ENCODE data around the gene ELK3. TPM values are rescaled to one million over a fixed set of nuclear protein-coding genes. Genes with fewer than 3 reads are reported as not detected.

ELK3 gene
- total and polyA plus RNA-seq, 4 donors = 9.1 to 68.5 (median 40.3) TPM

DNA sequence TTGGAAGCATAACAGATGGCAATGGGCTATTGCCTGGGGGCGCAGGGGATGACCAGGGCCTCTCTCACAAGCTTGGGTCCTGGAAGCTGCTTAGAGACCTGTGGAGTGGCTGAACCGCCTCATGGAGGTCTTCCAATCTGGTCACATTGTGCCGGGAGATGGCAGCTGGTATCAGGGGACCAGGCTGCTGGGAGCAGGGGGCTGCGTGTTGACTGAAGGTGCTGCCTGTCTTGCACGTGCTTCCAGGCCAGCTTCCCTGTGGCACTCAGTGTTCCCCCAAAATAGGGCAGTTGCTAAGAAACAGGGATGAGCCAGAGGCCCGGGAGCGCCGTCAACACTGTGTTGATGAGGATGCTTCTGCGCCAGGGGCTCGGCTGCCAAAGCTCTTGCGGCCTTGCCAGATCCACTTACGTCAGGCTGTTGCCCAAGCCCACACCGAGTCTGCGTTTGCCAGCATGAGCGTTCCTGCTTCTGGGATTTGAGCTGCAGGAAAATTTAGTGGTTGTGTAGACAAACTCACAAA, 39.8 kb downstream of the ELK3 start:
- ATAC-seq (ENCODE audit: insufficient read depth, low FRiP score) (peak; percentile 23), DNase-seq (peak; percentile 90 to 95 (median 94))
- H3K9me3 ChIP-seq (ENCODE audit: control insufficient read depth in 4 of 4, insufficient read depth in 3 of 4, low read length in 3 of 4) = no peaks in the 10 kb centered on the region
- H3K4me3 ChIP-seq = no peak overlapping the region
- H3K27ac ChIP-seq (ENCODE audit: low read depth in 1 of 2, low read length in 1 of 2) = peak overlapping the region; percentile 51 to 88
- peaks cover 0 to 34% (median 18%) of the 10 kb centered on the region in 5 donors for H3K4me1 ChIP-seq (ENCODE audit: control insufficient read depth in 5 of 5, insufficient read depth in 5 of 5, low read length in 5 of 5)
- no peaks in the 10 kb centered on the region for H3K27me3 ChIP-seq (ENCODE audit: control insufficient read depth in 3 of 3, insufficient read depth in 3 of 3, low read length in 2 of 3)
- H3K36me3 ChIP-seq (ENCODE audit: control insufficient read depth in 4 of 4, insufficient read depth in 4 of 4, low read length in 4 of 4) = peaks cover 0 to 8% (median 3%) of the 10 kb centered on the region in 4 donors
- WGBS, 2 donors = 68 to 73% methylated on average over 15 of the region's 15 CpGs
- peak overlapping the region in 1 of 2 donors; percentile 51 for H3K9ac ChIP-seq (ENCODE audit: insufficient read depth in 1 of 2, low read length in 2 of 2)
- TF ChIP-seq, protein P1, sequence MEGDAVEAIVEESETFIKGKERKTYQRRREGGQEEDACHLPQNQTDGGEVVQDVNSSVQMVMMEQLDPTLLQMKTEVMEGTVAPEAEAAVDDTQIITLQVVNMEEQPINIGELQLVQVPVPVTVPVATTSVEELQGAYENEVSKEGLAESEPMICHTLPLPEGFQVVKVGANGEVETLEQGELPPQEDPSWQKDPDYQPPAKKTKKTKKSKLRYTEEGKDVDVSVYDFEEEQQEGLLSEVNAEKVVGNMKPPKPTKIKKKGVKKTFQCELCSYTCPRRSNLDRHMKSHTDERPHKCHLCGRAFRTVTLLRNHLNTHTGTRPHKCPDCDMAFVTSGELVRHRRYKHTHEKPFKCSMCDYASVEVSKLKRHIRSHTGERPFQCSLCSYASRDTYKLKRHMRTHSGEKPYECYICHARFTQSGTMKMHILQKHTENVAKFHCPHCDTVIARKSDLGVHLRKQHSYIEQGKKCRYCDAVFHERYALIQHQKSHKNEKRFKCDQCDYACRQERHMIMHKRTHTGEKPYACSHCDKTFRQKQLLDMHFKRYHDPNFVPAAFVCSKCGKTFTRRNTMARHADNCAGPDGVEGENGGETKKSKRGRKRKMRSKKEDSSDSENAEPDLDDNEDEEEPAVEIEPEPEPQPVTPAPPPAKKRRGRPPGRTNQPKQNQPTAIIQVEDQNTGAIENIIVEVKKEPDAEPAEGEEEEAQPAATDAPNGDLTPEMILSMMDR (IDR thresholded peaks at IDR 0.05; ENCODE audit: control extremely low read depth, extremely low read depth) = no peak

DNA sequence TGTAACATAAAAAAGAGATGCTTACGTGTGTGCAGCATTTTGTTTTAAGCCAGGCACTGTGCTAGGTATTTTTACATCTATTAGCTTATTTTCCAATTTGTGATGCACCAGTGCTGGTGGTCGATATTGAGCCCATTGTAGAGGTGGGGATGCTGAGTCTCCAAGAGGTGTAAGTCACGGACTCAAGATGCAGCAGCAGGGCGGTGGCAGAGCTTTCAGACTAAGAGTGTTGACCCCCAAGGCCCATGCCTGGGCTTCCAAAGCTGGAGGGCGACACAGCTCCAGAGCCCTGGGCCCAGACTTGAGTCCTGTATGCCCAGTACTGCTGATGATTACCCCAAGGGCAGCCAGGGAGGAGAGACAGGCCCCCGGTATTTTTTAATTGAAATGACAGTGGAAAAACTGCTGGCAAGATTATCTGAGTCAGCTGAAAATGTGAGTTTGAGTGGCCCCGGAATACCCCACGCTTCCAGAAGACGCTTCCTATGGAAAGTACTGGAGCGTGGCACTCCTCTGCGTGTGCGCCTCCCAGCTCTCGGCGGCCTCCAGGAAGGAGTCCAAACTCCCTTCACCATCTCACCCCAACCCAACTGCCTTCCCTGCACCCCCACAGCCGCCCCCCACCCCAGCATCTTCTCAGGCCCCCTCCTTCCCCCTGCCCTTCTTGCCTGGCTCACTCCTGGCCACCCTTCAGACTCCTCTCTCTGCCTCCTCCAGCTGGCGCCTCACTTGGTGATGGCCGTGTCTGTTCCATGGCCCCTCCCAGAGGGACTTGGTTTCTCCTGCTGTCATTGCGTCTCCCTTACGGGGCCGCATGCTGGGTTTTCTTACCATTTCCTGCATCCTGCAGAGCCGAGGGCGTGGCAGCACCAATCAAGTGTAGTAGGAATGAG, 40.7 kb downstream of the ELK3 start:
- peak overlapping the region; percentile 51 to 54 for H3K27ac ChIP-seq (ENCODE audit: low read depth in 1 of 2, low read length in 1 of 2)
- H3K4me3 ChIP-seq = no peak overlapping the region
- DNase-seq (no peak), ATAC-seq (ENCODE audit: insufficient read depth, low FRiP score) (no peak)
- 78 to 86% methylated on average over 22 of the region's 22 CpGs for WGBS, 2 donors
- H3K27me3 ChIP-seq (ENCODE audit: control insufficient read depth in 3 of 3, insufficient read depth in 3 of 3, low read length in 2 of 3) = no peaks in the 10 kb centered on the region
- no peaks in the 10 kb centered on the region for H3K9me3 ChIP-seq (ENCODE audit: control insufficient read depth in 4 of 4, insufficient read depth in 3 of 4, low read length in 3 of 4)
- H3K4me1 ChIP-seq (ENCODE audit: control insufficient read depth in 5 of 5, insufficient read depth in 5 of 5, low read length in 5 of 5) = peaks cover 0 to 38% (median 21%) of the 10 kb centered on the region in 5 donors
- H3K36me3 ChIP-seq (ENCODE audit: control insufficient read depth in 4 of 4, insufficient read depth in 4 of 4, low read length in 4 of 4) = peaks cover 0 to 8% (median 3%) of the 10 kb centered on the region in 4 donors
- TF ChIP-seq, protein P1 (IDR thresholded peaks at IDR 0.05; ENCODE audit: control extremely low read depth, extremely low read depth) = no peak
- H3K9ac ChIP-seq (ENCODE audit: insufficient read depth in 1 of 2, low read length in 2 of 2) = no peak overlapping the region

DNA sequence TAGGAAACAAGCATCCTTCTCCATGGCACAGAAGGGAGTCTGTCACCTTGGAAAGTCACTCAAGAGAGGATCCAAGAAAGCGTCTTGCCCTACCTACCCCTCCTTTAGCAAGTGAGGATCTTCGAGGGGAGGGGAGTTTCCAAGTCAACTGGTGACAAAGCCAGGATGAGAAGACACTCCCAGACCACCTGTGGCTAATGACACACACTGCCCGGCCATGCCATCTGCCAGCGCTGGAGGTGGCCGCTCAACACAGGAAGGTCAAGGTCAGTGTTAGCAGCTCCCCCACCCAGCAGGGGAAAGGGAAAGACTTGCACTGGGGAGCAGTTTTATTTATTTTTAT, 41.3 kb downstream of the ELK3 start:
- no peak for ATAC-seq (ENCODE audit: insufficient read depth, low FRiP score)
- Histone ChIP-seq H3K9me3 (ENCODE audit: control insufficient read depth in 4 of 4, insufficient read depth in 3 of 4, low read length in 3 of 4) (no peaks in the 10 kb centered on the region), H3K27me3 (ENCODE audit: control insufficient read depth in 3 of 3, insufficient read depth in 3 of 3, low read length in 2 of 3) (no peaks in the 10 kb centered on the region), H3K4me3 (no peak overlapping the region), H3K36me3 (ENCODE audit: control insufficient read depth in 4 of 4, insufficient read depth in 4 of 4, low read length in 4 of 4) (peaks cover 0 to 8% (median 1%) of the 10 kb centered on the region in 4 donors), H3K9ac (ENCODE audit: insufficient read depth in 1 of 2, low read length in 2 of 2) (no peak overlapping the region), H3K27ac (ENCODE audit: low read depth in 1 of 2, low read length in 1 of 2) (peak overlapping the region in 1 of 2 donors; percentile 54), H3K4me1 (ENCODE audit: control insufficient read depth in 5 of 5, insufficient read depth in 5 of 5, low read length in 5 of 5) (peaks cover 0 to 42% (median 25%) of the 10 kb centered on the region in 5 donors)
- no peak for DNase-seq
- TF ChIP-seq, protein P1 (IDR thresholded peaks at IDR 0.05; ENCODE audit: control extremely low read depth, extremely low read depth) = no peak
- WGBS, 2 donors = 70 to 73% methylated on average over 5 of the region's 5 CpGs
